Sigmoid colon (tissue), 7 donors: ENCODE measurements around the gene CCDC150. TPM values are rescaled to one million over a fixed set of nuclear protein-coding genes. Genes with fewer than 3 reads are reported as not detected.

ENCODE experiments used
- DNase-seq: peaks from one replicate; pipeline ENCODE4 v3.0.0-alpha.2; 2019
- H3K27ac ChIP-seq, 4 donors: fragments of 200-600 bp; sonication (generic); one replicate each; pipeline ENCODE4 v1.5.1; 2016 to 2019; ENCODE audit warnings: mild to moderate bottlenecking in 1 of 4
- H3K27me3 ChIP-seq, 3 donors: fragments of 200-600 bp; sonication (generic); one replicate each; pipeline ENCODE4 v1.5.1; 2019; ENCODE audit warnings: mild to moderate bottlenecking in 1 of 3
- H3K36me3 ChIP-seq, 4 donors: fragments of 200-600 bp; sonication (generic); one replicate each; pipeline ENCODE4 v1.5.1; 2016 to 2019
- H3K4me1 ChIP-seq, 4 donors: fragments of 200-600 bp; sonication (generic); one replicate each; pipeline ENCODE4 v1.5.1; 2017 to 2019
- H3K4me3 ChIP-seq, 4 donors: fragments of 200-600 bp; sonication (generic); one replicate each; pipeline ENCODE4 v1.5.1; 2017 to 2019; ENCODE audit warnings: mild to moderate bottlenecking in 2 of 4, moderate library complexity in 1 of 4
- H3K9me3 ChIP-seq, 4 donors: fragments of 200-600 bp in 3 of 4; sonication (generic) in 3 of 4; one replicate each; pipeline versions ENCODE4 v1.5.1 to v1.6.1; 2013 to 2019
- CTCF ChIP-seq, 4 experiments: fragments of 450-650 bp in 3 of 4; fragments of 200-600 bp in 1 of 4; IDR thresholded peaks; one replicate each; pipeline ENCODE4 v1.5.1; 2016 to 2019; ENCODE audit warnings: antibody characterized with exemption in 4 of 4, mild to moderate bottlenecking in 3 of 4, moderate library complexity in 2 of 4
- EP300 ChIP-seq, 4 donors: sonication (generic); formaldehyde crosslinking; IDR thresholded peaks; one replicate each; pipeline ENCODE4 v1.6.1; 2017; ENCODE audit warnings: antibody characterized with exemption in 4 of 4
- POLR2A ChIP-seq, 2 donors: fragments of 450-650 bp; IDR thresholded peaks; one replicate each; pipeline ENCODE4 v1.6.1; 2016; ENCODE audit warnings: antibody characterized with exemption in 2 of 2, mild to moderate bottlenecking in 2 of 2, moderate library complexity in 2 of 2
- POLR2AphosphoS5 ChIP-seq, 4 donors: sonication (generic); formaldehyde crosslinking; IDR thresholded peaks; one replicate each; pipeline ENCODE4 v1.6.1; 2017; ENCODE audit warnings: antibody characterized with exemption in 4 of 4
- WGBS, 2 donors: extraction: QIAGEN DNeasy Blood & Tissue Kit; methylation state at CpG; one replicate each; pipeline ENCODE4 v1.1.7; 2013; 5-methylcytosine and 5-hydroxymethylcytosine counted together
- intact Hi-C: fragments of 100-400 bp; cut with DNase I; formaldehyde crosslinking; loops from one replicate; pipeline ENCODE4 v1.15.1; 2023
- polyA plus RNA-seq, 3 donors: library from polyadenylated mRNA; stranded (reverse); fragments of 200-250 nt; gene quantifications; one replicate each; pipeline ENCODE4 v1.2.3, GENCODE V29; 2013
- total RNA-seq, 4 donors: library from RNA; depleted of rRNA; stranded (reverse); fragments of >200 nt; gene quantifications; one replicate each; pipeline ENCODE4 v1.1.0, GENCODE V29; 2016
- donor health status: healthy with polysubstance abuse.
- donor health status: Bipolar disorder and iron deficiency.
- donor health status: healthy.

Gene CCDC150
- total and polyA plus RNA-seq, 7 donors, result 1.3 to 2.1 (median 1.7) TPM; not detected in 3

- Histone ChIP-seq H3K9me3 (peaks cover 4 to 16% (median 15%) of the 10 kb centered on the region in 4 donors), H3K27ac (no peak overlapping the region), H3K4me1 (no peaks in the 10 kb centered on the region), H3K4me3 (no peak overlapping the region), H3K36me3 (peaks cover 0 to 6% (median 0%) of the 10 kb centered on the region in 4 donors), H3K27me3 (no peaks in the 10 kb centered on the region)
- intact Hi-C loops, result no loop called here
- TF ChIP-seq EP300 (IDR thresholded peaks at IDR 0.05) (no peak), CTCF (IDR thresholded peaks at IDR 0.05) (no peak), POLR2A (IDR thresholded peaks at IDR 0.05) (no peak), POLR2AphosphoS5 (IDR thresholded peaks at IDR 0.05) (no peak)
- no peak for DNase-seq
- WGBS, 2 donors, result 85 to 89% methylated on average over 1 of the region's 1 CpG
Measured at GRCh38 chr2:196653843-196654242, 14.3 kb downstream of the CCDC150 start.

GRCh38 chr2:196655761-196656160 lies 16.2 kb downstream of the CCDC150 start:
- Histone ChIP-seq H3K27me3 (no peaks in the 10 kb centered on the region), H3K27ac (no peak overlapping the region), H3K9me3 (peaks cover 4 to 15% (median 11%) of the 10 kb centered on the region in 4 donors), H3K36me3 (peaks cover 0 to 6% (median 0%) of the 10 kb centered on the region in 4 donors), H3K4me3 (no peak overlapping the region), H3K4me1 (no peaks in the 10 kb centered on the region)
- no peak for TF ChIP-seq POLR2A (IDR thresholded peaks at IDR 0.05)
- TF ChIP-seq EP300 (IDR thresholded peaks at IDR 0.05), result no peak
- no peak for TF ChIP-seq CTCF (IDR thresholded peaks at IDR 0.05)
- TF ChIP-seq POLR2AphosphoS5 (IDR thresholded peaks at IDR 0.05), result no peak
- WGBS, 2 donors, result 87% methylated on average over 1 of the region's 1 CpG
- no peak for DNase-seq
- intact Hi-C loops, result no loop called here

GRCh38 chr2:196657333-196657732 lies 17.8 kb downstream of the CCDC150 start:
- Histone ChIP-seq H3K4me3 (no peak overlapping the region), H3K27ac (no peak overlapping the region), H3K9me3 (peaks cover 1 to 7% (median 2%) of the 10 kb centered on the region in 4 donors), H3K4me1 (no peaks in the 10 kb centered on the region), H3K36me3 (peaks cover 0 to 4% (median 0%) of the 10 kb centered on the region in 4 donors), H3K27me3 (no peaks in the 10 kb centered on the region)
- no peak for TF ChIP-seq POLR2A (IDR thresholded peaks at IDR 0.05)
- no peak for TF ChIP-seq EP300 (IDR thresholded peaks at IDR 0.05)
- TF ChIP-seq POLR2AphosphoS5 (IDR thresholded peaks at IDR 0.05), result no peak
- no peak for TF ChIP-seq CTCF (IDR thresholded peaks at IDR 0.05)
- intact Hi-C loops, result no loop called here
- 97 to 98% methylated on average over 2 of the region's 2 CpGs for WGBS, 2 donors
- DNase-seq, result no peak

- H3K36me3 ChIP-seq, result no peaks in the 10 kb centered on the region
- H3K27ac ChIP-seq, result no peak overlapping the region
- H3K9me3 ChIP-seq, result no peaks in the 10 kb centered on the region
- H3K4me3 ChIP-seq, result no peak overlapping the region
- H3K4me1 ChIP-seq, result no peaks in the 10 kb centered on the region
- TF ChIP-seq POLR2A (IDR thresholded peaks at IDR 0.05), result no peak
- TF ChIP-seq POLR2AphosphoS5 (IDR thresholded peaks at IDR 0.05), result no peak
- no peak for TF ChIP-seq CTCF (IDR thresholded peaks at IDR 0.05)
- TF ChIP-seq EP300 (IDR thresholded peaks at IDR 0.05), result no peak
- no peak for DNase-seq
- 98% methylated on average over 1 of the region's 1 CpG for whole genome bisulfite sequencing, 2 donors
- intact Hi-C loops, result no loop called here
- H3K27me3 ChIP-seq, result no peaks in the 10 kb centered on the region
Measured at GRCh38 chr2:196659844-196660243, 20.3 kb downstream of the CCDC150 start.

- TF ChIP-seq POLR2A (IDR thresholded peaks at IDR 0.05), result no peak
- TF ChIP-seq POLR2AphosphoS5 (IDR thresholded peaks at IDR 0.05), result no peak
- no peak for TF ChIP-seq CTCF (IDR thresholded peaks at IDR 0.05)
- TF ChIP-seq EP300 (IDR thresholded peaks at IDR 0.05), result no peak
- no peak overlapping the region for H3K27ac ChIP-seq
Measured at GRCh38 chr2:196660244-196660643, 20.7 kb downstream of the CCDC150 start.

More at GRCh38 chr2:196660244-196660643, 20.7 kb downstream of the CCDC150 start:
- no peaks in the 10 kb centered on the region for H3K9me3 ChIP-seq
- H3K4me3 ChIP-seq, result no peak overlapping the region
- H3K27me3 ChIP-seq, result no peaks in the 10 kb centered on the region
- H3K4me1 ChIP-seq, result no peaks in the 10 kb centered on the region
- intact Hi-C loops, result no loop called here
- WGBS, 2 donors, result 92 to 95% methylated on average over 3 of the region's 3 CpGs
- no peaks in the 10 kb centered on the region for H3K36me3 ChIP-seq
- DNase-seq, result no peak
